H9 (cell line): ENCODE results near the gene AKT1S1. TPM values are rescaled to one million over a fixed set of nuclear protein-coding genes. Genes with fewer than 3 reads are reported as not detected.

ENCODE experiments used
- DNase-seq: peaks from one replicate; pipeline ENCODE4 v3.0.0-alpha.2; 2017
- H2AFZ ChIP-seq: one replicate; pipeline ENCODE4 v1.6.1; 2013; ENCODE audit warnings: mild to moderate bottlenecking, low read length, control low read depth, moderate library complexity
- H2AK5ac ChIP-seq: 2 replicates; pipeline ENCODE4 v1.6.1; 2013; ENCODE audit warnings: low read length, control low read depth, mixed read lengths; ENCODE audit not compliant: insufficient read length
- H2BK120ac ChIP-seq: one replicate; pipeline ENCODE4 v1.6.1; 2013; ENCODE audit warnings: low read depth, mild to moderate bottlenecking, low read length, control low read depth, inconsistent platforms; ENCODE audit not compliant: poor library complexity, severe bottlenecking
- H2BK12ac ChIP-seq: 2 replicates; pipeline ENCODE4 v1.6.1; 2013; ENCODE audit warnings: low read length, control low read depth, mixed read lengths, low read depth; ENCODE audit not compliant: insufficient read length
- H2BK15ac ChIP-seq: 2 replicates; pipeline ENCODE4 v1.6.1; 2013; ENCODE audit warnings: low read depth, low read length, control low read depth
- H2BK20ac ChIP-seq: one replicate; pipeline ENCODE4 v1.6.1; 2013; ENCODE audit warnings: low read depth, mild to moderate bottlenecking, low read length, control low read depth, inconsistent platforms; ENCODE audit not compliant: poor library complexity, severe bottlenecking
- H2BK5ac ChIP-seq: 2 replicates; pipeline ENCODE4 v1.6.1; 2013; ENCODE audit warnings: low read length, control low read depth, mixed read lengths; ENCODE audit not compliant: insufficient read length
- H3K14ac ChIP-seq: 2 replicates; pipeline ENCODE4 v1.6.1; 2013; ENCODE audit warnings: low read length, control low read depth; ENCODE audit not compliant: insufficient read depth
- H3K18ac ChIP-seq: 2 replicates; pipeline ENCODE4 v1.6.1; 2013; ENCODE audit warnings: low read depth, mild to moderate bottlenecking, mixed read lengths, low read length, control low read depth; ENCODE audit not compliant: insufficient read length
- H3K23ac ChIP-seq: 2 replicates; pipeline ENCODE4 v1.6.1; 2013; ENCODE audit warnings: low read length, control low read depth, mixed read lengths, low read depth; ENCODE audit not compliant: insufficient read length
- H3K23me2 ChIP-seq: 2 replicates; pipeline ENCODE4 v1.6.1; 2013; ENCODE audit warnings: low read depth, mild to moderate bottlenecking, mixed read lengths, low read length, control low read depth; ENCODE audit not compliant: insufficient read length, poor library complexity, severe bottlenecking
- H3K27ac ChIP-seq: 2 replicates; pipeline ENCODE4 v1.5.1; 2013; ENCODE audit warnings: low read length, control low read depth, mixed read lengths, low read depth; ENCODE audit not compliant: insufficient read length
- H3K27me3 ChIP-seq: 2 replicates; pipeline ENCODE4 v1.6.1; 2013; ENCODE audit warnings: low read length, control low read depth, inconsistent platforms; ENCODE audit not compliant: insufficient read depth
- H3K4ac ChIP-seq: 2 replicates; pipeline ENCODE4 v1.6.1; 2013; ENCODE audit warnings: low read depth, mild to moderate bottlenecking, control low read depth, inconsistent platforms, low read length, moderate library complexity
- H3K4me1 ChIP-seq: 2 replicates; pipeline ENCODE4 v1.6.1; 2013; ENCODE audit warnings: low read length, control low read depth, inconsistent platforms; ENCODE audit not compliant: insufficient read depth
- H3K4me2 ChIP-seq: 2 replicates; pipeline ENCODE4 v1.6.1; 2013; ENCODE audit warnings: low read length, control low read depth, mixed read lengths; ENCODE audit not compliant: insufficient read length, insufficient read depth
- H3K56ac ChIP-seq: 2 replicates; pipeline ENCODE4 v1.6.1; 2013; ENCODE audit warnings: low read depth, mild to moderate bottlenecking, mixed read lengths, low read length, control low read depth; ENCODE audit not compliant: insufficient read length
- H3K79me1 ChIP-seq: 2 replicates; pipeline ENCODE4 v1.6.1; 2013; ENCODE audit warnings: low read depth, mild to moderate bottlenecking, moderate library complexity, low read length, control low read depth, inconsistent platforms; ENCODE audit not compliant: insufficient read depth, poor library complexity, severe bottlenecking
- H3K79me2 ChIP-seq: 2 replicates; pipeline ENCODE4 v1.6.1; 2013; ENCODE audit warnings: low read length, control low read depth, inconsistent platforms; ENCODE audit not compliant: insufficient read depth
- H3K9ac ChIP-seq: 2 replicates; pipeline ENCODE4 v1.6.1; 2013; ENCODE audit warnings: low read length, control low read depth, mixed read lengths; ENCODE audit not compliant: insufficient read length; ENCODE audit errors: extremely low read depth
- H3K9me3 ChIP-seq: one replicate; pipeline ENCODE4 v1.6.1; 2013; ENCODE audit warnings: low read depth, low read length, inconsistent platforms; ENCODE audit not compliant: control insufficient read depth
- H3T11ph ChIP-seq: one replicate; pipeline ENCODE4 v1.6.1; 2013; ENCODE audit warnings: mild to moderate bottlenecking, low read length, control low read depth, inconsistent platforms
- H4K20me1 ChIP-seq: one replicate; pipeline ENCODE4 v1.6.1; 2013; ENCODE audit not compliant: control insufficient read depth, insufficient read length, insufficient read depth
- H4K5ac ChIP-seq: 2 replicates; pipeline ENCODE4 v1.6.1; 2013; ENCODE audit warnings: low read depth, mild to moderate bottlenecking, mixed read lengths, low read length, control low read depth; ENCODE audit not compliant: insufficient read length
- H4K8ac ChIP-seq: replicated peaks from 2 replicates; pipeline ENCODE4 v1.6.1; 2013; ENCODE audit warnings: low read length, control low read depth, mixed read lengths, low read depth; ENCODE audit not compliant: insufficient read length
- H4K91ac ChIP-seq: 2 replicates; pipeline ENCODE4 v1.6.1; 2013; ENCODE audit warnings: low read depth, mild to moderate bottlenecking, moderate library complexity, mixed read lengths, low read length, control low read depth; ENCODE audit not compliant: insufficient read length
- H3K27ac Mint-ChIP-seq, 3 experiments: 2 replicates in 2 of 3; 3 replicates in 1 of 3; pipeline ENCODE4 v1.8.0; 2020 to 2021; ENCODE audit warnings: mixed read lengths in 3 of 3, mild to moderate bottlenecking in 1 of 3, moderate library complexity in 1 of 3
- H3K27me3 Mint-ChIP-seq: 2 replicates; pipeline ENCODE4 v1.8.0; 2021; ENCODE audit warnings: low read depth, mild to moderate bottlenecking, moderate library complexity, mixed read lengths
- H3K36me3 Mint-ChIP-seq, 3 experiments: 2 replicates in 2 of 3; 3 replicates in 1 of 3; pipeline ENCODE4 v1.8.0; 2020 to 2021; ENCODE audit warnings: low read depth in 3 of 3, mixed read lengths in 3 of 3; ENCODE audit not compliant: insufficient read depth in 1 of 3
- H3K4me1 Mint-ChIP-seq, 2 experiments: 2 replicates each; pipeline ENCODE4 v1.8.0; 2020; ENCODE audit warnings: mixed read lengths in 2 of 2
- H3K4me3 Mint-ChIP-seq, 2 experiments: 2 replicates in 1 of 2; 3 replicates in 1 of 2; pipeline ENCODE4 v1.8.0; 2020 to 2021; ENCODE audit warnings: mild to moderate bottlenecking in 2 of 2, mixed read lengths in 2 of 2, moderate library complexity in 1 of 2
- H3K9me3 Mint-ChIP-seq, 2 experiments: 2 replicates in 1 of 2; 3 replicates in 1 of 2; pipeline ENCODE4 v1.8.0; 2020; ENCODE audit warnings: mild to moderate bottlenecking in 2 of 2, mixed read lengths in 2 of 2, moderate library complexity in 1 of 2
- CTCF ChIP-seq: fragments of 200-600 bp; sonication (generic); conservative IDR thresholded peaks from 3 replicates; pipeline ENCODE4 v1.8.0; 2021; ENCODE audit warnings: antibody characterized with exemption, mild to moderate bottlenecking
- WGBS: extraction: QIAGEN DNeasy Blood & Tissue Kit; methylation state at CpG from one replicate; pipeline ENCODE4 v1.1.7; 2013; ENCODE audit warnings: missing lambda C conversion rate, low lambda C conversion rate, mixed read lengths; ENCODE audit not compliant: insufficient read length; ENCODE audit errors: extremely low coverage; 5-methylcytosine and 5-hydroxymethylcytosine counted together
- total RNA-seq: library from RNA; stranded (reverse); gene quantifications from 2 replicates; pipeline ENCODE4 v1.2.1, GENCODE V29; 2021

AKT1S1 gene
- total RNA-seq, 1 experiment from 2014 or later = 43.5 TPM

- no peak overlapping the region for H2AFZ ChIP-seq
- peaks cover 4% of the 10 kb centered on the region for H3K79me1 ChIP-seq
- H3K27me3 ChIP-seq = no peaks in the 10 kb centered on the region
- peaks cover 15% of the 10 kb centered on the region for H3K23me2 ChIP-seq
- peaks cover 12 to 26% (median 12%) of the 10 kb centered on the region in 3 experiments; a peak in 6 of 7 replicates for H3K36me3 Mint-ChIP-seq
- no CpG with 5 or more reads among the region's 67 CpGs for WGBS
- H3K27me3 Mint-ChIP-seq = no peaks in the 10 kb centered on the region
- H3K4me2 ChIP-seq = peak overlapping the region; percentile 60
- TF ChIP-seq CTCF = no peak
- H2BK12ac ChIP-seq = no peak overlapping the region
- H2AK5ac ChIP-seq = no peak overlapping the region
- H3K18ac ChIP-seq = peak overlapping the region; percentile 78
- H3K9ac ChIP-seq = peak overlapping the region; percentile 48
- no peaks in the 10 kb centered on the region for H4K20me1 ChIP-seq
- no peak overlapping the region for H2BK15ac ChIP-seq
- peaks cover 22 to 28% of the 10 kb centered on the region in 2 experiments for H3K4me1 Mint-ChIP-seq
- H4K8ac ChIP-seq = no peak overlapping the region
- no peaks in the 10 kb centered on the region for H3K9me3 Mint-ChIP-seq
- H3K14ac ChIP-seq = peak overlapping the region; percentile 80
- no peak overlapping the region for H2BK120ac ChIP-seq
- no peak overlapping the region for H3K27ac ChIP-seq
- H3K4me1 ChIP-seq = peaks cover 2% of the 10 kb centered on the region; the same call in 1 of the 2 replicates
- peak overlapping the region; percentile 94 to 99 (median 97); a peak in 6 of 7 replicates for H3K27ac Mint-ChIP-seq
- H3K4ac ChIP-seq = no peak overlapping the region
- H2BK20ac ChIP-seq = no peak overlapping the region
- H4K91ac ChIP-seq = no peak overlapping the region
- no peak overlapping the region for H3K23ac ChIP-seq
- H2BK5ac ChIP-seq = no peak overlapping the region
- no peak overlapping the region for H3K4me3 Mint-ChIP-seq
- DNase-seq = peak; percentile 99
- peak overlapping the region; percentile 7 for H4K5ac ChIP-seq
- no peaks in the 10 kb centered on the region; the same call in 1 of the 2 replicates for H3K79me2 ChIP-seq
- no peak overlapping the region for H3T11ph ChIP-seq
- H3K9me3 ChIP-seq = no peaks in the 10 kb centered on the region
- H3K56ac ChIP-seq = no peak overlapping the region
Observed at GRCh38 chr19:49869484-49870308, 7.5 kb downstream of the AKT1S1 start.
